Activated CD4-positive, alpha-beta T cell treated with anti-CD3 and anti-CD28 coated beads, Interleukin-2, Interleukin-4, amounts not matched to agents 100 ng/mL and 50 ng/mL, durations not matched to agents 16 hours and 8 hours (primary cell): ENCODE data around the gene TUG1.

Source experiments
- DNase-seq: peaks from one replicate; pipeline ENCODE4 v3.0.0-alpha.2; 2020; ENCODE audit warnings: low spot score

The TUG1 gene

GRCh38 chr22:31001124-31001770 lies 32.2 kb downstream of the TUG1 start:
- no peak for DNase-seq

GRCh38 chr22:31005535-31005934 lies 36.5 kb downstream of the TUG1 start:
- no peak for DNase-seq

GRCh38 chr22:31019191-31019930 lies 50.3 kb downstream of the TUG1 start:
- DNase-seq = no peak

- DNase-seq = no peak
Measured at GRCh38 chr22:31020334-31020733, 51.3 kb downstream of the TUG1 start.

GRCh38 chr22:31022516-31022915 lies 53.5 kb downstream of the TUG1 start:
- no peak for DNase-seq
